ENCODE data around the gene TFAP2E.

DNA sequence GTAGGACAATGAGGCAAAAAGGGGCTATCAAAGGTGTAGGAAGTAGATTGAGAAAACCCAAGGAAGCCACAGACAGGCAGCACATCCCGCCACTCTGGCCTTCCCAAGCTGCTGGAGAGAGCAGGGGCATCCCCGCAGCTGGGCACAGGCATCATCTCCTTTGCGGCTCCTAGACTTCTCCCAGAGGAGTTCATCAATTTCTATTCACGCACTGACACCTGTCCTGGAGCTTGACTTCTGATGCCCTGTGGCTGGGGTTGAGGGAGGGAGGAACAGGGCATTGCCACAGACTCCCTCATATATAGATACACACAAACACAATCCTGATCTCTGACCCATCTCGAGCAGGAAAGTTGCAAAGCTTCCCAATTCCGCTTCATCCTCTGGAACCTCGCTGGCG is 1.9 kb upstream of the TFAP2E start:
- TF ChIP-seq, protein P1, sequence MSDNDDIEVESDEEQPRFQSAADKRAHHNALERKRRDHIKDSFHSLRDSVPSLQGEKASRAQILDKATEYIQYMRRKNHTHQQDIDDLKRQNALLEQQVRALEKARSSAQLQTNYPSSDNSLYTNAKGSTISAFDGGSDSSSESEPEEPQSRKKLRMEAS (IDR thresholded peaks at IDR 0.05; ENCODE audit: low read depth, low read length), result no peak
- TF ChIP-seq CTCF (IDR thresholded peaks at IDR 0.05; ENCODE audit: low read depth, low read length) (no peak), POLR2A (IDR thresholded peaks at IDR 0.05; ENCODE audit: extremely low read depth, insufficient read length) (no peak), MYC (IDR thresholded peaks at IDR 0.05; ENCODE audit: low read depth, low read length) (no peak)

Data from NB4 (cell line).